GM21526 (cell line): ENCODE measurements around the gene PRKAR1B.
"Not testable (repeated sequence)": the region's sequence is repeated elsewhere in the genome, so short reads cannot be mapped to it uniquely, and the experiment has no call there.

Source experiments
- ATAC-seq: cut with Tn5 transposase; IDR thresholded peaks from one replicate; pipeline ENCODE4 v1.9.1; 2021; ENCODE audit warnings: moderate library complexity; ENCODE audit not compliant: unreplicated experiment, low FRiP score

The PRKAR1B gene

GRCh38 chr7:757741-758163, 30.7 kb upstream of the PRKAR1B start:
- ATAC-seq, result no peak

- ATAC-seq, result no peak
These were observed 30.0 kb upstream of the PRKAR1B start for GRCh38 chr7:756928-757560.

- no peak for ATAC-seq
These were observed 29.3 kb upstream of the PRKAR1B start for GRCh38 chr7:756231-756927.

GRCh38 chr7:755413-755805, 28.3 kb upstream of the PRKAR1B start:
- no peak for ATAC-seq

- no peak for ATAC-seq
These were observed 27.7 kb upstream of the PRKAR1B start for GRCh38 chr7:754531-755412.

GRCh38 chr7:753190-753589, 26.1 kb upstream of the PRKAR1B start:
- no peak for ATAC-seq

- ATAC-seq, result not testable (repeated sequence)
These were observed 25.2 kb upstream of the PRKAR1B start for GRCh38 chr7:752256-752655.

- ATAC-seq, result no peak
These were observed 24.7 kb upstream of the PRKAR1B start for GRCh38 chr7:751826-752225.

- no peak for ATAC-seq
These were observed 23.2 kb upstream of the PRKAR1B start for GRCh38 chr7:750111-750905.

- ATAC-seq, result no peak
These were observed 22.1 kb upstream of the PRKAR1B start for GRCh38 chr7:749140-749551.

- ATAC-seq, result no peak
These were observed 21.4 kb upstream of the PRKAR1B start for GRCh38 chr7:748446-748845.

- ATAC-seq, result no peak
These were observed 20.1 kb upstream of the PRKAR1B start for GRCh38 chr7:747186-747585.

GRCh38 chr7:746155-747061, 19.3 kb upstream of the PRKAR1B start:
- ATAC-seq, result no peak

- ATAC-seq, result no peak
These were observed 18.5 kb upstream of the PRKAR1B start for GRCh38 chr7:745431-746154.

- ATAC-seq, result no peak
These were observed 17.9 kb upstream of the PRKAR1B start for GRCh38 chr7:744854-745430.

- not testable (repeated sequence) for ATAC-seq
These were observed 17.0 kb upstream of the PRKAR1B start for GRCh38 chr7:744128-744520.

GRCh38 chr7:743341-744127, 16.5 kb upstream of the PRKAR1B start:
- ATAC-seq, result not testable (repeated sequence)

- no peak for ATAC-seq
These were observed 15.7 kb upstream of the PRKAR1B start for GRCh38 chr7:742791-743190.
